ENCODE results near the gene UNC5CL. TPM values are rescaled to one million over a fixed set of nuclear protein-coding genes. Genes with fewer than 3 reads are reported as not detected.
A peak's percentile ranks its signal among the peaks of the same experiment; 100 is the strongest.

Gene UNC5CL
- total and polyA plus RNA-seq, 9 of the 15 experiments (the other 6 are each of a cell fraction or from before 2014, with no cell fraction given): 0.07 to 1.8 (median 0.62) TPM; not detected in 1

GRCh38 chr6:41073203-41073967 is 34.4 kb upstream of the UNC5CL start (continued):
- TF ChIP-seq ZMIZ1 (IDR thresholded peaks at IDR 0.05; ENCODE audit: low read depth in 2 of 2, low read length in 2 of 2): no peak
- TF ChIP-seq CCAR2 (IDR thresholded peaks at IDR 0.05; ENCODE audit: low read depth, low read length): no peak
- no peak for TF ChIP-seq NR3C1 (CRISPR knock-in tag; IDR thresholded peaks at IDR 0.05)
- TF ChIP-seq ZNF280B (CRISPR knock-in tag; IDR thresholded peaks at IDR 0.05): no peak
- peak; percentile 60; the same call in 1 of the 2 replicates for TF ChIP-seq SPI1 (IDR thresholded peaks at IDR 0.05; ENCODE audit: borderline replicate concordance, low read depth, low read length)
- TF ChIP-seq FIP1L1 (IDR thresholded peaks at IDR 0.05; ENCODE audit: low read depth, low read length, poor library complexity, severe bottlenecking): no peak
- no peak for TF ChIP-seq ESRRB (CRISPR knock-in tag; IDR thresholded peaks at IDR 0.05; ENCODE audit: borderline replicate concordance)
- peak; percentile 21; the same call in 1 of the 2 replicates for TF ChIP-seq ZNF12 (CRISPR knock-in tag; IDR thresholded peaks at IDR 0.05)
- TF ChIP-seq POLR2AphosphoS5 (IDR thresholded peaks at IDR 0.05; ENCODE audit: control insufficient read depth, insufficient read depth, low read depth, low read length): peak; percentile 97
- TF ChIP-seq GATA2 (CRISPR knock-in tag; IDR thresholded peaks at IDR 0.05): no peak
- no peak for TF ChIP-seq ZNF408 (CRISPR knock-in tag; IDR thresholded peaks at IDR 0.05; ENCODE audit: low read depth)
- TF ChIP-seq POLR3G (IDR thresholded peaks at IDR 0.05; ENCODE audit: extremely low read depth, insufficient read length, insufficient replicate concordance): no peak
- no peak for TF ChIP-seq ZNF778 (CRISPR knock-in tag; IDR thresholded peaks at IDR 0.05)
- TF ChIP-seq SRSF1 (IDR thresholded peaks at IDR 0.05; ENCODE audit: low read depth, low read length): 0 out of 2 replicates have a peak, but pooled peaks have one; percentile 36
- TF ChIP-seq HMGXB4 (CRISPR knock-in tag; IDR thresholded peaks at IDR 0.05): peak; percentile 78
- TF ChIP-seq NUFIP1 (IDR thresholded peaks at IDR 0.05; ENCODE audit: partially characterized antibody): no peak
- TF ChIP-seq ZEB2 (IDR thresholded peaks at IDR 0.05): no peak
- TF ChIP-seq ZNF668 (CRISPR knock-in tag; IDR thresholded peaks at IDR 0.05): no peak
- TF ChIP-seq PTRF (tag; IDR thresholded peaks at IDR 0.05): no peak

Data from K562 (cell line).